Neural cell (in vitro differentiated cells): ENCODE measurements around the gene ADAMTS14.

Experiments
- CTCF ChIP-seq: fragments of 450-650 bp; IDR thresholded peaks from 2 replicates; pipeline ENCODE4 v1.5.1; 2014; ENCODE audit warnings: antibody characterized with exemption, mild to moderate bottlenecking, moderate library complexity; ENCODE audit not compliant: poor library complexity, severe bottlenecking
- EP300 ChIP-seq: fragments of 450-650 bp; conservative IDR thresholded peaks from 2 replicates; pipeline ENCODE4 v1.6.1; 2014; ENCODE audit warnings: antibody characterized with exemption, mild to moderate bottlenecking, moderate library complexity; ENCODE audit not compliant: poor library complexity, severe bottlenecking
- EZH2 ChIP-seq: fragments of 200-600, 300-800 bp; shearing (Covaris generic), sonication (generic); IDR thresholded peaks from 2 replicates; pipeline ENCODE4 v1.6.1; 2014; ENCODE audit warnings: antibody characterized with exemption, low read length, borderline replicate concordance, mild to moderate bottlenecking; ENCODE audit not compliant: insufficient read depth, poor library complexity, severe bottlenecking
- POLR2AphosphoS5 ChIP-seq: IDR thresholded peaks from 2 replicates; pipeline ENCODE4 v1.6.1; 2012
- RAD21 ChIP-seq: fragments of 450-650 bp; conservative IDR thresholded peaks from 2 replicates; pipeline ENCODE4 v1.6.1; 2014; ENCODE audit warnings: antibody characterized with exemption, mild to moderate bottlenecking, moderate library complexity
- SMC3 ChIP-seq: fragments of 450-650 bp; conservative IDR thresholded peaks from 2 replicates; pipeline ENCODE4 v1.6.1; 2014; ENCODE audit warnings: antibody characterized with exemption, mild to moderate bottlenecking, moderate library complexity; ENCODE audit not compliant: poor library complexity
- TAF1 ChIP-seq: IDR thresholded peaks from 2 replicates; pipeline ENCODE4 v1.6.1; 2012; ENCODE audit warnings: low read depth
- TF ChIP-seq, protein P1 (sequence below): IDR thresholded peaks from 2 replicates; pipeline ENCODE4 v1.6.1; 2012; ENCODE audit warnings: borderline replicate concordance

DNA sequence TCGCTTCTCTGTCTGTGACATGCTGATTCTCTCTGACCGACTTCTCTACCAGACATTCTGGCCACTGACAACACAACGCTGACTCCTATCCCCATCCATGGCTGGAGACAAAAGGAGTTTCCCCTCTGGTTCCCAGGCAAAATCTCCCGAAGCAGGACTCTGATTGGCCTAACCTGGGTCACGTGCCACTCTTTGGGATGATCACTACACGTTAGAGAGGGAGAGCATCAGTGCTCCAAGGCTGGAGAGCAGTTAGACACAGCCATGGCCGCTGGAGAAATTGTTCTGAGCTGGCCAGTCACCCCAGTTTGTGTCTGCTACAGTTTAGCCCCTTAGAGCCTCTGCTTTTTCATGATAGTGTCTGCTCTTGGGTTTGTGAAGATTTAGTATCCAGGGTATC, 38.9 kb downstream of the ADAMTS14 start:
- TF ChIP-seq CTCF (no peak), POLR2AphosphoS5 (no peak), EZH2 (no peak), EP300 (no peak), TAF1 (no peak), RAD21 (no peak), SMC3 (no peak)
- TF ChIP-seq, protein P1, sequence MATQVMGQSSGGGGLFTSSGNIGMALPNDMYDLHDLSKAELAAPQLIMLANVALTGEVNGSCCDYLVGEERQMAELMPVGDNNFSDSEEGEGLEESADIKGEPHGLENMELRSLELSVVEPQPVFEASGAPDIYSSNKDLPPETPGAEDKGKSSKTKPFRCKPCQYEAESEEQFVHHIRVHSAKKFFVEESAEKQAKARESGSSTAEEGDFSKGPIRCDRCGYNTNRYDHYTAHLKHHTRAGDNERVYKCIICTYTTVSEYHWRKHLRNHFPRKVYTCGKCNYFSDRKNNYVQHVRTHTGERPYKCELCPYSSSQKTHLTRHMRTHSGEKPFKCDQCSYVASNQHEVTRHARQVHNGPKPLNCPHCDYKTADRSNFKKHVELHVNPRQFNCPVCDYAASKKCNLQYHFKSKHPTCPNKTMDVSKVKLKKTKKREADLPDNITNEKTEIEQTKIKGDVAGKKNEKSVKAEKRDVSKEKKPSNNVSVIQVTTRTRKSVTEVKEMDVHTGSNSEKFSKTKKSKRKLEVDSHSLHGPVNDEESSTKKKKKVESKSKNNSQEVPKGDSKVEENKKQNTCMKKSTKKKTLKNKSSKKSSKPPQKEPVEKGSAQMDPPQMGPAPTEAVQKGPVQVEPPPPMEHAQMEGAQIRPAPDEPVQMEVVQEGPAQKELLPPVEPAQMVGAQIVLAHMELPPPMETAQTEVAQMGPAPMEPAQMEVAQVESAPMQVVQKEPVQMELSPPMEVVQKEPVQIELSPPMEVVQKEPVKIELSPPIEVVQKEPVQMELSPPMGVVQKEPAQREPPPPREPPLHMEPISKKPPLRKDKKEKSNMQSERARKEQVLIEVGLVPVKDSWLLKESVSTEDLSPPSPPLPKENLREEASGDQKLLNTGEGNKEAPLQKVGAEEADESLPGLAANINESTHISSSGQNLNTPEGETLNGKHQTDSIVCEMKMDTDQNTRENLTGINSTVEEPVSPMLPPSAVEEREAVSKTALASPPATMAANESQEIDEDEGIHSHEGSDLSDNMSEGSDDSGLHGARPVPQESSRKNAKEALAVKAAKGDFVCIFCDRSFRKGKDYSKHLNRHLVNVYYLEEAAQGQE, result no peak
